ENCODE measurements around the gene PHTF2. TPM values are rescaled to one million over a fixed set of nuclear protein-coding genes. Genes with fewer than 3 reads are reported as not detected.

PHTF2 gene
- total and polyA plus RNA-seq, 2 donors (not counting 3 experiments of a cell fraction or from before 2014, with no cell fraction given) = 13.3 to 21.4 TPM

GRCh38 chr7:77837966-77838365 is 39.4 kb downstream of the PHTF2 start:
- TF ChIP-seq FOS (IDR thresholded peaks at IDR 0.05; ENCODE audit: borderline replicate concordance, insufficient read depth, low read length) = no peak
- TF ChIP-seq EZH2 (IDR thresholded peaks at IDR 0.05; ENCODE audit: borderline replicate concordance, low read depth, low read length, severe bottlenecking) = no peak
- TF ChIP-seq, protein P1, sequence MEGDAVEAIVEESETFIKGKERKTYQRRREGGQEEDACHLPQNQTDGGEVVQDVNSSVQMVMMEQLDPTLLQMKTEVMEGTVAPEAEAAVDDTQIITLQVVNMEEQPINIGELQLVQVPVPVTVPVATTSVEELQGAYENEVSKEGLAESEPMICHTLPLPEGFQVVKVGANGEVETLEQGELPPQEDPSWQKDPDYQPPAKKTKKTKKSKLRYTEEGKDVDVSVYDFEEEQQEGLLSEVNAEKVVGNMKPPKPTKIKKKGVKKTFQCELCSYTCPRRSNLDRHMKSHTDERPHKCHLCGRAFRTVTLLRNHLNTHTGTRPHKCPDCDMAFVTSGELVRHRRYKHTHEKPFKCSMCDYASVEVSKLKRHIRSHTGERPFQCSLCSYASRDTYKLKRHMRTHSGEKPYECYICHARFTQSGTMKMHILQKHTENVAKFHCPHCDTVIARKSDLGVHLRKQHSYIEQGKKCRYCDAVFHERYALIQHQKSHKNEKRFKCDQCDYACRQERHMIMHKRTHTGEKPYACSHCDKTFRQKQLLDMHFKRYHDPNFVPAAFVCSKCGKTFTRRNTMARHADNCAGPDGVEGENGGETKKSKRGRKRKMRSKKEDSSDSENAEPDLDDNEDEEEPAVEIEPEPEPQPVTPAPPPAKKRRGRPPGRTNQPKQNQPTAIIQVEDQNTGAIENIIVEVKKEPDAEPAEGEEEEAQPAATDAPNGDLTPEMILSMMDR (IDR thresholded peaks at IDR 0.05; ENCODE audit: extremely low read depth in 1 of 2, insufficient read depth in 1 of 2, low read depth in 1 of 2, low read length in 2 of 2) = no peak
- no peak for TF ChIP-seq POLR2A (IDR thresholded peaks at IDR 0.05; ENCODE audit: low read depth, low read length)
- no peak for TF ChIP-seq GATA2 (IDR thresholded peaks at IDR 0.05; ENCODE audit: insufficient read depth, insufficient read length, low read depth, low read length)
- no peak for TF ChIP-seq POLR2AphosphoS5 (IDR thresholded peaks at IDR 0.05; ENCODE audit: insufficient read depth, low read depth, low read length)
- no peak for TF ChIP-seq MYC (IDR thresholded peaks at IDR 0.05; ENCODE audit: low read depth, low read length)
- no peak for TF ChIP-seq MAX (IDR thresholded peaks at IDR 0.05; ENCODE audit: insufficient read depth, insufficient read length)
- TF ChIP-seq JUN (IDR thresholded peaks at IDR 0.05; ENCODE audit: borderline replicate concordance, insufficient read depth, insufficient read length, low read depth) = no peak
- POLR2A ChIA-PET = no interaction called here
- Histone ChIP-seq H2AFZ (ENCODE audit: low read depth, low read length) (no peak overlapping the region), H3K4me1 (ENCODE audit: control insufficient read depth, extremely low read depth, insufficient read depth, low read length) (peaks cover 20% of the 10 kb centered on the region), H4K20me1 (replicated peaks; ENCODE audit: control insufficient read depth, extremely low read depth, insufficient read depth, low read length) (no peaks in the 10 kb centered on the region), H3K79me2 (ENCODE audit: control insufficient read depth, insufficient read depth, low read length) (peaks cover 2% of the 10 kb centered on the region), H3K4me3 (replicated peaks in 1 of 3; ENCODE audit: insufficient read depth in 1 of 3, low read depth in 1 of 3, low read length in 3 of 3) (no peak overlapping the region), H3K36me3 (ENCODE audit: control insufficient read depth in 2 of 2, extremely low read depth in 1 of 2, insufficient read depth in 2 of 2, low read length in 2 of 2) (no peaks in the 10 kb centered on the region), H3K9me3 (replicated peaks; ENCODE audit: control insufficient read depth, insufficient read depth, low read length) (no peaks in the 10 kb centered on the region), H3K4me2 (ENCODE audit: insufficient read depth, low read length) (no peak overlapping the region), H3K27ac (ENCODE audit: insufficient read depth, low read depth, low read length) (no peak overlapping the region), H3K9ac (replicated peaks; ENCODE audit: extremely low read depth, insufficient read depth, low read length) (no peak overlapping the region), H3K9me1 (replicated peaks; ENCODE audit: control insufficient read depth, extremely low read depth, insufficient read depth, low read length) (no peaks in the 10 kb centered on the region), H3K27me3 (ENCODE audit: control insufficient read depth in 2 of 2, insufficient read depth in 2 of 2, low read length in 2 of 2) (no peaks in the 10 kb centered on the region)
- dilution Hi-C loops (cut with MboI; ENCODE audit: extremely low pct_ligation_motif_present, low sequenced_read_pairs) (no loop called here), intact Hi-C loops (cut with micrococcal nuclease) (no loop called here)
- DNase-seq (ENCODE audit: low read depth, low spot score) (no peak), FAIRE-seq (no peak)
- no TSS peak for BruUV-seq (replicated peaks)
- CTCF ChIA-PET = interaction anchor here (1.5 kb wide), 1 partner anchor 29 kb away, joined by 3 read pairs; no protein-coding TSS in a partner anchor
